Cerebellar cortex (tissue), 1 donor: ENCODE data around the gene LRRC63.
"Not testable (repeated sequence)": the region's sequence is repeated elsewhere in the genome, so short reads cannot be mapped to it uniquely, and the experiment has no call there.

ENCODE experiments used
- DNase-seq: peaks from one replicate; pipeline ENCODE4 v3.0.0-alpha.2; 2015; ENCODE audit warnings: low spot score

LRRC63 gene

DNA sequence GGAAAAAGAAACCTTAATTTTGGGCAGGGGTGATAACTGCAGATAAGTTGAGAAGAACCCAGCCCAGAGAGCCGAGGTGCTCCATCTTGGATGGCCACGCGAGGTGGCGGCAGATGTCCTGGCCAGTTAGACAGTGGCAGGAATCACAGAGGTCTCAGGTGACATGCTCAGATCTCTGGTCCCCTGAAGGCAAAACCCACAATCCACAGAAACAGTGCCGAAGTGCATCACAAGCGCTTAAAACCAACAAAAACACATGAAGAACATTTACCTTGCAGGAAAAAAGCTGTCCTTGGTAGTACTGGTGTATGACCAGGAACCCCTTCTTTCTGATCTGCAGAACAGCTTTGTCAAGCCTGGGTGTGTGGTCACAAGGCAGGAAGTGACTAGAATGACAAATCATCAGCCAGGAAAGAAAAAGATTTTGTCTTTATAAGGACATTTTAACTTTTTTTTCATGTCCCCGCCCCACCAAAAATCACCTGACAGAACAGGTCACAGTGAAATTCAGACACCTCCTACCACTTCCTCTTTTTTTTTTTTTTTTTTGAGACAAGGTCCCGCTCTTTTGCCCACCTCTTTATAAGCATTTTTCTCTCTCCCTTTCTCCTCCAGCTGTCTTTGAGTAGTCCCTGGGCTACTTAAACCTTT lies 29.8 kb upstream of the LRRC63 start, which contains the start of gene LCP1:
Gene LCP1 (minus strand): TSS at position 338 of the 651 bp plus-strand sequence. CDS start 22,515 bp downstream, outside the sequence.
- DNase-seq = no peak

GRCh38 chr13:46182491-46182877 lies 29.2 kb upstream of the LRRC63 start:
- DNase-seq = no peak

GRCh38 chr13:46183018-46183946 lies 28.4 kb upstream of the LRRC63 start:
- no peak for DNase-seq

- DNase-seq = peak; percentile 15
Observed at GRCh38 chr13:46184277-46184699, 27.4 kb upstream of the LRRC63 start.

- no peak for DNase-seq
Observed at GRCh38 chr13:46185634-46186033, 26.1 kb upstream of the LRRC63 start.

DNA sequence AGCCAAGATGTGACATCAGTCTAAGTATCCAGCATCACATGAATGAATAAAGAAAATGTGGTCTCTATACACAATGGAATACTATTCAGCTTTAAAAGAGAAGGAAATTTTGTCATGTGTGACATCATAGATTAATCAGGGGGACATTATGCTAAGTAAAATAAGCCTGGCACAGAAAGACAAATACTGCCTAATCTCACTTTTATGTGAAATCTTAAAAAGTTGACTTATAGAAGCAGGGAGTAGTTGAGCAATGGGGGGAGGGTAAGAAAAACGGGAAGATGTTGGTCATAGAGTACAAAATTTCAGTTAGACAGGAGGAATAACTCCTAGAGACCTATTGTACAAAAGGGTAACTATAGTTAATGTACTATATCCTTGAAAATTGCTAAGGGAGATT lies 19.3 kb upstream of the LRRC63 start:
- DNase-seq = no peak

DNA sequence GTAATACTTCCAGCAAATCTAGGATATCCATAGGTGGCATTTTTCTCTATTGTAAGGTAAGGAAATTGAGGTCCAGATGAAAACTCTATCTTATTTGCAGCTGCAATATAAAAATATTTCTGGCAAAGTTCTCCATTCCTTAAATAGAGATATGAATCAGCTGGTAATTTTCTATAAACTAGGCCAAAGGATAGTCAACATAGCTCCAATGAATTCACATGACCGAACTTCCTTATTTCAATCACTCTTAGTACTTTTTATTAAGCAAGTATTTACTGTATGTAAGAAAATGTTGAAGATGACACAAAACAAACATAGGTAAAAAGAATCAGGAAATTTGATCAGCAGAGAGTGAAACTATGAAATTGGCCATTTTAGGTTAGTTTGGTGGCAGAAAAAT lies 16.7 kb upstream of the LRRC63 start:
- no peak for DNase-seq

DNA sequence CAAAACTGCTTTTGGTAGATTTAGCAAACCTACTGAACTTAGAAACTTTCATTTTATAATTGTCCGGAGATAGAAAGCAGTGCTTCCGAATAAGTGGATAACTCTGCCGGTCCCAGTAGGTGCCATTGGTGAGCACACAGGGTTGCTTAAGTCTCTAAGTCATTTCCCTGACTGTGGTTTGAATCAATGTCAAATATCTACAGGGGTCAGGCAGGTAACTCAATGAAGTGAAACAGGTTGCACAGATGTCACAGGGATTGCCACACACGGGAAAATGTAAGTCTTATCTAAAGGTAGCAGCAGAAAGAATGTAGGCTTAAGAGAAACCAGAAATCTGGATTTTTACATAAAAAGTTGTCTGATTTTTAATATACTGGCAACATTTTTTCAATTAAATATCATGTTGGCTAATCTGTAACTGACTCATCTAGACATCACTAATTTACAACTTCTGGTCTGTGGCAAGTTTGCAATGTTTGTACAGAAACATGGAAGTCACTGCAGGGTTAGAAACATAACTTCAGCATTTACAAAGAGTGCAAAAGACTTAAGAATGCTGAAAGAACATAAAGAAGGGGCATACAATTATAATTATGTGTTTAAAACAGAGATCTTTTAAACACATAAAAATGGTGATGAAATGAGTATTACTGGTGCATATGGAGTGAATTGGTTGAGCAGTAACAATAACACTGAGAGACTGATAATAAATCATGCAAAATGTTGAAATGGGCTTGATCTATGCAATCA lies 14.3 kb upstream of the LRRC63 start:
- no peak for DNase-seq

- DNase-seq = no peak
Observed at GRCh38 chr13:46198696-46199193, 13.0 kb upstream of the LRRC63 start.

GRCh38 chr13:46202188-46202795 lies 9.4 kb upstream of the LRRC63 start:
- DNase-seq = no peak

- DNase-seq = no peak
Observed at GRCh38 chr13:46202966-46203365, 8.8 kb upstream of the LRRC63 start.

GRCh38 chr13:46206143-46206542 lies 5.6 kb upstream of the LRRC63 start:
- no peak for DNase-seq

GRCh38 chr13:46207828-46208227 lies 3.9 kb upstream of the LRRC63 start:
- DNase-seq = no peak

DNA sequence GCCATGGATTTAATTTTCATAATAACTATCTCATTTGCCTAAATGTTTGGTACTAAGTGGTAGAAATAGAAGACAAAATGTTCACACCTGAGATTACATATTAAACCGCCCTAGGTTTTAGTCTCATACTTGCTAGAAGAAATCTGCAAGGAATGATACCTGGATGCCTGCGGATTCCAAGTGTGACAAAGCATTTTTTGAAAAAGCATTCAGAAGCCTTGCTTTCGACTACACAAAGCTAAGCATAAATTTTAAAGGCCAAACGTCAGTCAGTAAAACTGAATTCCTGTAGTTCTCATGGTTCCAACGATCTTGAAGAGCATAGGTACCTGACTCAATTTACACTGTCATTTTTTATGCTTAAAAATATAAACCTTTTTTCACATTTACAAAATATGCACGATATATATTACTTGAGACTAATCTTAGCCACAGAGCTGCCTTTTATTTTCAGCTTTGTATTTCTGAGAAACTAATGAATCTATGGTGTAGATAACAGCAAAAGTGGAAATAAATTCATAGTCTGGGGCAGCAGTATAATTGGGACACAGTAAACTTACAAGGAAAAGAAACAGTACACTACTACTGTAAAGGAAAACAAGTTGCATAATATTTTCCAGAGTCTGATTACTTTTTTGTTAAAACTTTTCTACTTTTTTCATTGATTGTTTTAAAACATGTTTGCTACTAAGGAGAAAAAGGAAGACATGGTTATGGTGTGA lies 1.2 kb upstream of the LRRC63 start:
- no peak for DNase-seq

- DNase-seq = no peak
Observed at GRCh38 chr13:46211116-46211482, 629 bp upstream of the LRRC63 start.

DNA sequence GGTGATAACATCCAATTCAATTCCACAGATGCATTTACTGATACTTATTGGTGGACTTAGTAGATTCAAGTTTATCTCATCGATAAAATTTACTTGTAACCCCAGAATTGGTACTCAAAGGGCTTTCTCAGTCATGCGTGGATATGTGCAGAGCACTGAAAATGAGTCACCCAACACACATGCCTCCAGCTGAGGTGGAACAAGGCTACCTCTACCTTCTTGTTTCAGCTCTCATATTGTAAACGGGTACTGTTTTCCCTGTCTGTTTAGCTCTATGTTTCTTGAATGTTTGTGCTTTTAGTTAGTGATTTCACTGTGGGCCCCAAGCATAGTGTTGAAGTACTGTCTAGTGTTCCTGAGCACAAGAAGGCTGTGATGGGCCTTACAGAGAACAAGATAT lies 1.5 kb downstream of the LRRC63 start:
- DNase-seq = no peak

GRCh38 chr13:46214741-46215140 lies 3.0 kb downstream of the LRRC63 start:
- DNase-seq = not testable (repeated sequence)

DNA sequence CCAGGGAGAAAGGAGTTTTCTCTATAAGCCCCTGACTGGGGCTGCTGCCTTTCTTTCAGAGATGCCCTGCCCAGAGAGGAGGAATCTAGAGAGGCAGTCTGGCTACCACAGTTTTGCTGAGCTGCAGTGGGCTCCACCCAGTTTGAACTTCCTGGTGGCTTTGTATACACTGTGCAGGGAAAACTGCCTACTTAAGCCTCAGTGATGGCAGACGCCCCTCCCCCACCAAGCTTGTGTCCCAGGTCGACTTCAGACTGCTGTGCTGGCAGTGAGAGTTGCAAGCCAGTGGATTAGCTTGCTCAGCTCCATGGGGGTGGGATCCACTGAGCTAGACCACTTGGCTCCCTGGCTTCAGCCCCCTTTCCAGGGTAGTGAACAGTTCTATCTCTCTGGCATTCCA lies 8.5 kb downstream of the LRRC63 start:
- DNase-seq = not testable (repeated sequence)

GRCh38 chr13:46229251-46229650 lies 17.5 kb downstream of the LRRC63 start:
- no peak for DNase-seq

DNA sequence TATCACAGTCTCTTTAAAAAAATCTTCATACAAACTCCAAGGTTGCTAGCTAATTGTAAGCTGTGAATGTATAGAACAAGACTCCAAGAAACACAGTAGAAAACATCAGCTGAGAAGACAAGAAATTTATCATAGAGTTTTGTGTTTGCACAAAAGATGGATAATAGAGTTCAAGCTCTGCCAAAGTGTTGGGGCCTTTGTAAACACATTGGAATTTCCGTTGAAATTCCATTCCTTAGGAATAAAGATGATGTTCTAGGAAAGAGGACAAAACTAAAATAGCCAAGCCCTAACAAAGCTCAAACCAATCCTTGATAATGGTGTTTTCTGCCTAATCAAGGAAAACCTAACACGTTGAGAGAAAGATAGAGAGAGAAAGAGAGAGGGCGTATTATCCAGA lies 20.6 kb downstream of the LRRC63 start:
- DNase-seq = no peak

GRCh38 chr13:46235286-46235685 lies 23.6 kb downstream of the LRRC63 start:
- DNase-seq = no peak
